ES-I3 (cell line): ENCODE data around the gene PCDHA10.
"Not testable (repeated sequence)": the region's sequence is repeated elsewhere in the genome, so short reads cannot be mapped to it uniquely, and the experiment has no call there.

Experiments used
- H3K36me3 ChIP-seq: 2 replicates; pipeline ENCODE4 v1.6.1; 2013; ENCODE audit warnings: mild to moderate bottlenecking, low read length, control low read depth, moderate library complexity; ENCODE audit not compliant: insufficient read depth
- H3K4me1 ChIP-seq: 2 replicates; pipeline ENCODE4 v1.6.1; 2013; ENCODE audit warnings: mild to moderate bottlenecking, control low read depth, low read length; ENCODE audit not compliant: insufficient read depth
- H3K9ac ChIP-seq: 2 replicates; pipeline ENCODE4 v1.6.1; 2013; ENCODE audit warnings: low read depth, mild to moderate bottlenecking, low read length, moderate library complexity
- H3K9me3 ChIP-seq: 2 replicates; pipeline ENCODE4 v1.6.1; 2013; ENCODE audit warnings: mild to moderate bottlenecking, low read length, moderate library complexity; ENCODE audit not compliant: control insufficient read depth, insufficient read depth

Gene PCDHA10

DNA sequence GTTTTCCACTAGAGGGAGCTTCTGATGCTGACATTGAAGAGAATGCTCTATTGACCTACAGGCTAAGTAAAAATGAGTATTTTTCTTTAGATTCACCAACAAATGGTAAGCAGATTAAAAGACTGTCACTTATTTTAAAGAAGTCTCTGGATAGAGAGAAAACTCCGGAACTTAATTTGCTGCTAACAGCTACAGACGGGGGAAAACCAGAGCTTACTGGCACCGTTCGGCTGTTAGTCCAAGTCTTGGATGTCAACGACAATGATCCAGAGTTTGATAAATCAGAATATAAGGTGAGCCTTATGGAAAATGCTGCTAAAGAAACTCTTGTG, 13.8 kb downstream of the PCDHA10 start:
- no peaks in the 10 kb centered on the region for H3K36me3 ChIP-seq
- H3K9me3 ChIP-seq, result no peaks in the 10 kb centered on the region
- no peaks in the 10 kb centered on the region for H3K4me1 ChIP-seq
- peak overlapping the region; percentile 56; the same call in 1 of the 2 replicates for H3K9ac ChIP-seq

DNA sequence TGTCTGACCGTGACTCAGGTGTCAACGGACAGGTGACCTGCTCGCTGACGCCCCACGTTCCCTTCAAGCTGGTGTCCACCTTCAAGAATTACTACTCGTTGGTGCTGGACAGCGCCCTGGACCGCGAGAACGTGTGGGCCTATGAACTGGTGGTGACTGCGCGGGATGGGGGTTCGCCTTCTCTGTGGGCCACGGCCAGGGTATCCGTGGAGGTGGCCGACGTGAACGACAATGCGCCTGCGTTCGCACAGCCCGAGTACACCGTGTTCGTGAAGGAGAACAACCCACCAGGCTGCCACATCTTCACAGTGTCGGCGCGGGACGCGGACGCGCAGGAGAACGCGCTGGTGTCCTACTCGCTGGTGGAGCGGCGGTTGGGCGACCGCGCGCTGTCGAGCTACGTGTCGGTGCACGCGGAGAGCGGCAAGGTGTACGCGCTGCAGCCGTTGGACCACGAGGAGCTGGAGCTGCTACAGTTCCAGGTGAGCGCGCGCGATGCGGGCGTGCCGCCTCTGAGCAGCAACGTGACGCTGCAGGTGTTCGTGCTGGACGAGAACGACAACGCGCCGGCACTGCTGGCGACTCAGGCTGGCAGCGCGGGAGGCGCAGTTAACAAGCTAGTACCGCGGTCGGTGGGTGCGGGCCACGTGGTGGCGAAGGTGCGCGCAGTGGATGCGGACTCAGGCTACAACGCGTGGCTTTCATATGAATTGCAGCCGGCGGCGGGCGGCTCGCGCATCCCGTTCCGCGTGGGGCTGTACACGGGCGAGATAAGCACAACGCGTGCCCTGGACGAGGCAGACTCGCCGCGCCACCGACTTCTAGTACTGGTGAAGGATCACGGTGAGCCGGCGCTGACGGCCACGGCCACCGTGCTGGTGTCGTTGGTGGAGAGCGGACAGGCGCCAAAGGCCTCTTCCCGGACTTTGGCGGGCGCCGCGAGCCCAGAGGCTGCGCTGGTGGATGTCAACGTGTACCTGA, 14.8 kb downstream of the PCDHA10 start:
- H3K36me3 ChIP-seq, result no peaks in the 10 kb centered on the region
- H3K4me1 ChIP-seq, result no peaks in the 10 kb centered on the region
- H3K9me3 ChIP-seq, result no peaks in the 10 kb centered on the region
- H3K9ac ChIP-seq, result no peak overlapping the region

DNA sequence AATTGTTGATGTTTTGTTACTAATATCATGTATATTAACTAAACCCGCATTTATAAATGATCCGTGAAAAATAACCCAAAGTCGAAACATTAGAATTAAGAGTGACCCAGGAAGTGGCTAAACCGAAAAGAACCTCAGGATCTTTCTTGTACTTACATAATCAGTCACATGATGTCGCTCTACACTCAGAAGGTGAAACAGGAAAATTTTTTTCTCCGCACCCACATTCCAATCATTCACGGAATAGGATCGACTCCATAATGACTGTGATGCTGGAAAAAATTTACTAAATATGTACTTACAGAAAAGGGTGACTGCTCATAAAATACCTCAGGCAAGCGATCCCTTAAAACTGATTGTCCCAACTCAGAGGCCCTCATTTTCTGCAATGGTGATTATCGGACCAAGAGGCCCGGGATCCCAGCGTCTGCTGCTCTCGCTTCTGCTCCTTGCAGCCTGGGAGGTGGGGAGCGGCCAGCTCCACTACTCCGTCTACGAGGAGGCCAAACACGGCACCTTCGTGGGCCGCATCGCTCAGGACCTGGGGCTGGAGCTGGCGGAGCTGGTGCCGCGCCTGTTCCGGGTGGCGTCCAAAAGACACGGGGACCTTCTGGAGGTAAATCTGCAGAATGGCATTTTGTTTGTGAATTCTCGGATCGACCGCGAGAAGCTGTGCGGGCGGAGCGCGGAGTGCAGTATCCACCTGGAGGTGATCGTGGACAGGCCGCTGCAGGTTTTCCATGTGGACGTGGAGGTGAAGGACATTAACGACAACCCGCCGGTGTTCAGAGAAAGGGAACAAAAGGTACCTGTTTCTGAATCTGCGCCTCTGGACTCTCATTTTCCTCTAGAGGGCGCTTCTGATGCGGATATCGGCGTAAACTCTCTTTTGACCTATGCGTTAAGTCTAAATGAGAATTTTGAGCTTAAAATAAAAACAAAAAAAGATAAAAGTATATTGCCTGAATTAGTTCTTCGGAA, 19.7 kb downstream of the PCDHA10 start, which contains the start of gene PCDHA12:
TSS of gene PCDHA12 (plus strand) at position 224 of the 981 bp plus-strand sequence. CDS start at position 389, 165 bp downstream.
- Histone ChIP-seq H3K9me3 (no peaks in the 10 kb centered on the region), H3K36me3 (no peaks in the 10 kb centered on the region), H3K4me1 (no peaks in the 10 kb centered on the region), H3K9ac (peak within 1 kb of the TSS; percentile 74)

DNA sequence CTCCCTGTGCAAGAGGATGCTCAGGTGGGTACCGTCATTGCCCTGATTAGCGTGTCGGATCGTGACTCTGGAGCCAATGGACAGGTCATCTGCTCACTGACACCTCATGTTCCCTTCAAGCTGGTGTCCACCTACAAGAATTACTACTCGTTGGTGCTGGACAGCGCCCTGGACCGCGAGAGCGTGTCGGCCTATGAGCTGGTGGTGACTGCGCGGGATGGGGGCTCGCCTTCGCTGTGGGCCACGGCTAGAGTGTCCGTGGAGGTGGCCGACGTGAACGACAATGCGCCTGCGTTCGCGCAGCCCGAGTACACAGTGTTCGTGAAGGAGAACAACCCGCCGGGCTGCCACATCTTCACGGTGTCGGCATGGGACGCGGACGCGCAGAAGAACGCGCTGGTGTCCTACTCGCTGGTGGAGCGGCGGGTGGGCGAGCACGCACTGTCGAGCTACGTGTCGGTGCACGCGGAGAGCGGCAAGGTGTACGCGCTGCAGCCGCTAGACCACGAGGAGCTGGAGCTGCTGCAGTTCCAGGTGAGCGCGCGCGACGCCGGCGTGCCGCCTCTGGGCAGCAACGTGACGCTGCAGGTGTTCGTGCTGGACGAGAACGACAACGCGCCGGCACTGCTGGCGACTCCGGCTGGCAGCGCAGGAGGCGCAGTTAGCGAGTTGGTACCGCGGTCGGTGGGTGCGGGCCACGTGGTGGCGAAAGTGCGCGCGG, 21.0 kb downstream of the PCDHA10 start:
- H3K36me3 ChIP-seq, H3K9me3 ChIP-seq, H3K9ac ChIP-seq, H3K4me1 ChIP-seq: not testable (repeated sequence)

DNA sequence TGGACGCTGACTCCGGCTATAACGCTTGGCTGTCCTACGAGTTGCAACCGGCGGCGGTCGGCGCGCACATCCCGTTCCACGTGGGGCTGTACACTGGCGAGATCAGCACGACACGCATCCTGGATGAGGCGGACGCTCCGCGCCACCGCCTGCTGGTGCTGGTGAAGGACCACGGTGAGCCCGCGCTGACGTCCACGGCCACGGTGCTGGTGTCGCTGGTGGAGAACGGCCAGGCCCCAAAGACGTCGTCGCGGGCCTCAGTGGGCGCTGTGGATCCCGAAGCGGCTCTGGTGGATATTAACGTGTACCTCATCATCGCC, 21.5 kb downstream of the PCDHA10 start:
- Histone ChIP-seq H3K36me3 (no peaks in the 10 kb centered on the region), H3K4me1 (no peaks in the 10 kb centered on the region), H3K9ac (no peak overlapping the region)

DNA sequence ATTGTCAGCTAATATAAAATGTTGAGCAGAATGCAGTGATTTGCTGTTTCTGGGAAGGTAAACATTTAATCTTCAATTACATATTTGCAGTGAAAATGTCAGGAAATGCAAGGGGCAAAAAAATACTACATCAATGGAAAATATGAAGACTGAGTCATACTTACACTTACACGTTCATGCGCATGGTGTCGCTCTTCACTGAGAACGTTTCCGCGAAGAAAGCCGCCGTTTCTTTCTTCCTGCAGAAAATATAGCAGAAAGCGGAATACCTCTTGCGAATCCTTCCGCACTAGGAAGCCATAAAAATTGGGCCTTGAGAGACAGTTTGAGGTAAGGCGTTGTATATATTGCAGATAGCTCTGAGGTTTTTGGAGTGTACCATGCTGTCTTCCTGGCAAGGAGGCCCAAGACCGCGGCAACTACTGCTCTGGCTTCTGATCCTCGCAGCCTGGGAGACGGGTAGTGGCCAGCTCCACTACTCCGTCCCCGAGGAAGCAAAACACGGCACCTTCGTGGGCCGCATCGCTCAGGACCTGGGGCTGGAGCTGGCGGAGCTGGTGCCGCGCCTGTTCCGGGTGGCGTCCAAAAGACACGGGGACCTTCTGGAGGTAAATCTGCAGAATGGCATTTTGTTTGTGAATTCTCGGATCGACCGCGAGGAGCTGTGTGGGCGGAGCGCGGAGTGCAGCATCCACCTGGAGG, 26.3 kb downstream of the PCDHA10 start, which contains the start of gene PCDHA13:
TSS of gene PCDHA13 (plus strand) at position 236 of the 702 bp plus-strand sequence. CDS start at position 381, 145 bp downstream.
- Histone ChIP-seq H3K9me3 (no peaks in the 10 kb centered on the region), H3K4me1 (no peaks in the 10 kb centered on the region), H3K36me3 (no peaks in the 10 kb centered on the region), H3K9ac (0 out of 2 replicates have a peak within 1 kb of the TSS, but pooled peaks have one; percentile 22)

More for the DNA sequence above, 21.5 kb downstream of the PCDHA10 start:
- H3K9me3 ChIP-seq, result no peaks in the 10 kb centered on the region

DNA sequence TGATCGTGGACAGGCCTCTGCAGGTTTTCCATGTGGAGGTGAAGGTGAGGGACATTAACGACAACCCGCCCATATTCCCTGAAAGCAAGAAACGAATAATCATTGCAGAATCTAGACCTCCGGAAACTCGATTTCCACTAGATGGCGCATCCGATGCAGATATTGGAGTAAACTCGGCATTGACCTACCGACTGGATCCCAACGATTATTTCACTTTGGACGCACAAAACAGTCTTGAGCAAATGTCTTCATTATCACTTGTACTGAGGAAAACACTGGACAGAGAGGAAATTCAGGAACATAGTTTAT, 26.8 kb downstream of the PCDHA10 start:
- no peaks in the 10 kb centered on the region for H3K9me3 ChIP-seq
- H3K9ac ChIP-seq, result no peak overlapping the region
- no peaks in the 10 kb centered on the region for H3K36me3 ChIP-seq
- H3K4me1 ChIP-seq, result no peaks in the 10 kb centered on the region

DNA sequence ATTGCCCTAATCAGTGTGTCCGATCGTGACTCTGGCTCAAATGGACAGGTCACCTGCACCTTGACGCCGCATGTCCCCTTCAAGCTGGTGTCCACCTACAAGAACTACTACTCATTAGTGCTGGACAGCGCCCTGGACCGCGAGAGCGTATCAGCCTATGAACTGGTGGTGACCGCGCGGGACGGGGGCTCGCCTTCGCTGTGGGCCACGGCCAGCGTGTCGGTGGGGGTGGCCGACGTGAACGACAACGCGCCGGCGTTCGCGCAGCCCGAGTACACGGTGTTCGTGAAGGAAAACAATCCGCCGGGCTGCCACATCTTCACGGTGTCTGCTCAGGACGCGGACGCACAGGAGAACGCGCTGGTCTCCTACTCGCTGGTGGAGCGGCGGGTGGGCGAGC, 27.7 kb downstream of the PCDHA10 start:
- Histone ChIP-seq H3K4me1 (no peaks in the 10 kb centered on the region), H3K36me3 (no peaks in the 10 kb centered on the region), H3K9me3 (no peaks in the 10 kb centered on the region), H3K9ac (no peak overlapping the region)

DNA sequence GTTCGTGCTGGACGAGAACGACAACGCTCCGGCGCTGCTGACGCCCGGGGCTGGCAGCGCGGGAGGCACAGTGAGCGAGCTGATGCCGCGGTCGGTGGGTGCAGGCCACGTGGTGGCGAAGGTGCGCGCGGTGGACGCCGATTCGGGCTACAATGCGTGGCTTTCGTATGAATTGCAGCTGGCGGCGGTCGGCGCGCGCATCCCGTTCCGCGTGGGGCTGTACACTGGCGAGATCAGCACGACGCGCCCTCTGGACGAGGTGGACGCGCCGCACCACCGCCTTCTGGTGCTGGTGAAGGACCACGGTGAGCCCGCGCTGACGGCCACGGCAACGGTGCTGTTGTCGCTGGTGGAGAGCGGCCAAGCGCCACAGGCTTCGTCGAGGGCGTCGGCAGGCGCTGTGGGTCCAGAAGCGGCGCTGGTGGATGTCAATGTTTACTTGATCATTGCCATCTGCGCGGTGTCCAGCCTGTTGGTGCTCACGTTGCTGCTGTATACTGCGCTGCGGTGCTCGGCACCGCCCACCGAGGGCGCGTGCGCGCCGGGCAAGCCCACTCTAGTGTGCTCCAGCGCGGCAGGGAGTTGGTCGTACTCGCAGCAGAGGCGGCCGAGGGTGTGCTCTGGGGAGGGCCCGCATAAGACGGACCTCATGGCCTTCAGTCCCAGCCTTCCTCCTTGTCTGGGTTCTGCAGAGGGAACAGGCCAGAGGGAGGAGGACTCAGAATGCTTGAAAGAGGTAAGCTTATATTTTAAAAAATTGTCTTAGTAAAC, 28.4 kb downstream of the PCDHA10 start:
- Histone ChIP-seq H3K9me3 (no peaks in the 10 kb centered on the region), H3K9ac (no peak overlapping the region), H3K4me1 (no peaks in the 10 kb centered on the region), H3K36me3 (no peaks in the 10 kb centered on the region)

DNA sequence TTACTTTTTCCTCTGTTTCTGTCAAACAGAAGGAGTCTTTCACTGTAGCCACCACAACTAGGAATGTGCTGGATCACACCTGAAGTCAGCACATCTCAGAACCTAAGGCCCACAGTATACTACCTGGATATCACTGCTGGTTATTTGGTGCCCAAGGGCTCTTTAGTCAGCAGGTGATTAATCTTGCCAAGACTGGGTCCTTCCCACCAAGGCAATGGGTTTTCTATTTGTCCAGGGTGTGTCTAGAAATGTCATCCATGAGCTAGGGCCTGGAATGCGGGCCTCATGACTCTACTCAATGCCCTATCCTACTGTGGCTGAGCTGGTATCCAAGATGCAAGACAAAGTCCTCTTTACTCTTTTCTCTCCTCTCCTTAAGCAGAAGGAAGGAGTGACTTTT, 60.6 kb downstream of the PCDHA10 start:
- H3K9ac ChIP-seq, result no peak overlapping the region
- no peaks in the 10 kb centered on the region for H3K4me1 ChIP-seq
- no peaks in the 10 kb centered on the region; the same call in 1 of the 2 replicates for H3K9me3 ChIP-seq
- no peaks in the 10 kb centered on the region for H3K36me3 ChIP-seq
